KOPT-K1 (cell line): ENCODE results near the gene SPATA16.

ENCODE experiments used
- H3K27ac ChIP-seq: fragments of 200-600 bp; sonication (generic); 2 replicates; pipeline ENCODE4 v1.5.1; 2016; ENCODE audit warnings: antibody characterized with exemption, mild to moderate bottlenecking, low read depth, low read length; ENCODE audit not compliant: poor library complexity, severe bottlenecking
- H3K36me3 ChIP-seq: fragments of 200-600 bp; sonication (generic); 2 replicates; pipeline ENCODE4 v1.5.1; 2017; ENCODE audit warnings: antibody characterized with exemption, mild to moderate bottlenecking, low read length, moderate library complexity; ENCODE audit not compliant: insufficient read depth
- H3K9me3 ChIP-seq: fragments of 200-600 bp; sonication (generic); 2 replicates; pipeline ENCODE4 v1.5.1; 2017; ENCODE audit warnings: antibody characterized with exemption, low read length, mild to moderate bottlenecking; ENCODE audit not compliant: insufficient read depth, poor library complexity, severe bottlenecking

SPATA16 gene

GRCh38 chr3:173096140-173096539 lies 44.9 kb downstream of the SPATA16 start:
- H3K27ac ChIP-seq, result no peak overlapping the region
- no peaks in the 10 kb centered on the region for H3K36me3 ChIP-seq
- no peaks in the 10 kb centered on the region for H3K9me3 ChIP-seq

GRCh38 chr3:173092038-173092437 lies 49.0 kb downstream of the SPATA16 start:
- no peak overlapping the region for H3K27ac ChIP-seq
- no peaks in the 10 kb centered on the region for H3K36me3 ChIP-seq
- no peaks in the 10 kb centered on the region for H3K9me3 ChIP-seq

- no peaks in the 10 kb centered on the region for H3K36me3 ChIP-seq
- no peak overlapping the region for H3K27ac ChIP-seq
- no peaks in the 10 kb centered on the region for H3K9me3 ChIP-seq
Observed at GRCh38 chr3:173090492-173090891, 50.5 kb downstream of the SPATA16 start.

- Histone ChIP-seq H3K9me3 (no peaks in the 10 kb centered on the region), H3K27ac (no peak overlapping the region)
Observed at GRCh38 chr3:173089283-173089682, 51.8 kb downstream of the SPATA16 start.

GRCh38 chr3:173078525-173078924 lies 62.5 kb downstream of the SPATA16 start:
- Histone ChIP-seq H3K36me3 (no peaks in the 10 kb centered on the region), H3K27ac (no peak overlapping the region), H3K9me3 (no peaks in the 10 kb centered on the region)

More at GRCh38 chr3:173089283-173089682, 51.8 kb downstream of the SPATA16 start:
- H3K36me3 ChIP-seq, result no peaks in the 10 kb centered on the region

GRCh38 chr3:173066044-173067004 lies 74.7 kb downstream of the SPATA16 start:
- H3K9me3 ChIP-seq, result no peaks in the 10 kb centered on the region
- H3K36me3 ChIP-seq, result no peaks in the 10 kb centered on the region
- no peak overlapping the region for H3K27ac ChIP-seq

- H3K27ac ChIP-seq, result no peak overlapping the region
- no peaks in the 10 kb centered on the region for H3K9me3 ChIP-seq
- H3K36me3 ChIP-seq, result no peaks in the 10 kb centered on the region
Observed at GRCh38 chr3:173065543-173065981, 75.5 kb downstream of the SPATA16 start.

GRCh38 chr3:173064631-173065030 lies 76.4 kb downstream of the SPATA16 start:
- H3K9me3 ChIP-seq, result no peaks in the 10 kb centered on the region
- no peaks in the 10 kb centered on the region for H3K36me3 ChIP-seq
- no peak overlapping the region for H3K27ac ChIP-seq

- H3K36me3 ChIP-seq, result no peaks in the 10 kb centered on the region
- H3K27ac ChIP-seq, result no peak overlapping the region
- H3K9me3 ChIP-seq, result no peaks in the 10 kb centered on the region
Observed at GRCh38 chr3:173058229-173058628, 82.8 kb downstream of the SPATA16 start.

GRCh38 chr3:173055228-173055933 lies 85.7 kb downstream of the SPATA16 start:
- no peaks in the 10 kb centered on the region for H3K36me3 ChIP-seq

GRCh38 chr3:173049360-173049759 lies 91.7 kb downstream of the SPATA16 start:
- H3K27ac ChIP-seq, result no peak overlapping the region
- no peaks in the 10 kb centered on the region for H3K9me3 ChIP-seq
- H3K36me3 ChIP-seq, result no peaks in the 10 kb centered on the region

More at GRCh38 chr3:173055228-173055933, 85.7 kb downstream of the SPATA16 start:
- Histone ChIP-seq H3K27ac (no peak overlapping the region), H3K9me3 (no peaks in the 10 kb centered on the region)

- no peak overlapping the region for H3K27ac ChIP-seq
- H3K9me3 ChIP-seq, result no peaks in the 10 kb centered on the region
- no peaks in the 10 kb centered on the region for H3K36me3 ChIP-seq
Observed at GRCh38 chr3:173045770-173046382, 95.2 kb downstream of the SPATA16 start.

- Histone ChIP-seq H3K36me3 (no peaks in the 10 kb centered on the region), H3K9me3 (no peaks in the 10 kb centered on the region), H3K27ac (no peak overlapping the region)
Observed at GRCh38 chr3:173044998-173045397, 96.0 kb downstream of the SPATA16 start.

GRCh38 chr3:173043757-173044156 lies 97.3 kb downstream of the SPATA16 start:
- Histone ChIP-seq H3K9me3 (no peaks in the 10 kb centered on the region), H3K27ac (no peak overlapping the region)

GRCh38 chr3:173038484-173038871 lies 102.6 kb downstream of the SPATA16 start:
- Histone ChIP-seq H3K36me3 (no peaks in the 10 kb centered on the region), H3K27ac (no peak overlapping the region), H3K9me3 (no peaks in the 10 kb centered on the region)

More at GRCh38 chr3:173043757-173044156, 97.3 kb downstream of the SPATA16 start:
- H3K36me3 ChIP-seq, result no peaks in the 10 kb centered on the region
